IMR-90 (cell line): ENCODE measurements around the gene LRFN2.

Source experiments
- BHLHE40 ChIP-seq: fragments of 150-350 bp; IDR thresholded peaks from 2 replicates; pipeline ENCODE4 v1.6.1; 2016; ENCODE audit warnings: mild to moderate bottlenecking, low read depth, low read length
- CHD1 ChIP-seq: IDR thresholded peaks from 2 replicates; pipeline ENCODE4 v1.6.1; 2012; ENCODE audit warnings: low read depth, low read length, improper control_type of control experiment
- MXI1 ChIP-seq: IDR thresholded peaks from 2 replicates; pipeline ENCODE4 v1.6.1; 2012; ENCODE audit warnings: low read depth, mild to moderate bottlenecking, low read length, moderate library complexity, borderline replicate concordance
- POLR2A ChIP-seq: IDR thresholded peaks from 2 replicates; pipeline ENCODE4 v1.6.1; 2012; ENCODE audit warnings: mild to moderate bottlenecking, low read depth, low read length
- RAD21 ChIP-seq: IDR thresholded peaks from 2 replicates; pipeline ENCODE4 v1.6.1; 2012; ENCODE audit warnings: low read length, improper control_type of control experiment
- RCOR1 ChIP-seq: IDR thresholded peaks from 2 replicates; pipeline ENCODE4 v1.6.1; 2012; ENCODE audit warnings: mild to moderate bottlenecking, low read length, improper control_type of control experiment; ENCODE audit not compliant: insufficient replicate concordance
- SMC3 ChIP-seq: fragments of 150-350 bp; IDR thresholded peaks from 2 replicates; pipeline ENCODE4 v1.6.1; 2016; ENCODE audit warnings: low read depth, mild to moderate bottlenecking, antibody characterized with exemption, low read length, moderate library complexity
- TF ChIP-seq, protein P1 (sequence below): conservative IDR thresholded peaks from 2 replicates; pipeline ENCODE4 v1.5.1; 2012; ENCODE audit warnings: mild to moderate bottlenecking, low read depth, low read length, improper control_type of control experiment
- TF ChIP-seq, protein P2 (sequence below): fragments of 150-350 bp; IDR thresholded peaks from 2 replicates; pipeline ENCODE4 v1.6.1; 2017; ENCODE audit warnings: mild to moderate bottlenecking, antibody characterized with exemption, low read length, low read depth

DNA sequence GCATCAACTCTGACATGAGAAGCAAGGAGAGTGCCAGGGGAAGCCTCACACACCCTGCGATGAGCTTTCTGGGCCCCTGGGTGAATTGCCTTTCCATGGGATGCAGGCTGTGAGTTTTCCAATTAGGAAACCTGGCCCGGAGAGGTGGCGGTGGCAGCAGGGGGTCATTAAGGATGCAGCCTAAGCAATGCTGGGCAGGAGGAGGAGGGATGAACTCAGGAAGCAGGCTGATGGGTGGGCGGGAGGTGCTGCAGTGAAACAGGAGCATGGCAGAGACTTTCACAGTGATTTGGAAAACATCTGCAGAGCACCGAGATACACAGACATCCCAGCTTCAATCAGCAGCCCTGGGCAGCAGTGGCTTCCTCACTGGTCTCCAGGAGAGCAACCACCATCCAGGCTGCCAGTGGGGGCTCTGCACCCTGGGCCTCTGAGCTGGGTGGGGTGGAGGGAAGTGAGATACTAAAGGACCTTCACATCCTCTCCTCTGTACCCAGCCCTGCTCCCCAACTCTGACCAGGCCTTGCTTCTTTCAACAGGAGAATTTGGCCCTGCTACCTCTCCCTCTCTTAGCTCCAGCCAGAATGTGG lies 44.9 kb downstream of the LRFN2 start:
- TF ChIP-seq, protein P1, sequence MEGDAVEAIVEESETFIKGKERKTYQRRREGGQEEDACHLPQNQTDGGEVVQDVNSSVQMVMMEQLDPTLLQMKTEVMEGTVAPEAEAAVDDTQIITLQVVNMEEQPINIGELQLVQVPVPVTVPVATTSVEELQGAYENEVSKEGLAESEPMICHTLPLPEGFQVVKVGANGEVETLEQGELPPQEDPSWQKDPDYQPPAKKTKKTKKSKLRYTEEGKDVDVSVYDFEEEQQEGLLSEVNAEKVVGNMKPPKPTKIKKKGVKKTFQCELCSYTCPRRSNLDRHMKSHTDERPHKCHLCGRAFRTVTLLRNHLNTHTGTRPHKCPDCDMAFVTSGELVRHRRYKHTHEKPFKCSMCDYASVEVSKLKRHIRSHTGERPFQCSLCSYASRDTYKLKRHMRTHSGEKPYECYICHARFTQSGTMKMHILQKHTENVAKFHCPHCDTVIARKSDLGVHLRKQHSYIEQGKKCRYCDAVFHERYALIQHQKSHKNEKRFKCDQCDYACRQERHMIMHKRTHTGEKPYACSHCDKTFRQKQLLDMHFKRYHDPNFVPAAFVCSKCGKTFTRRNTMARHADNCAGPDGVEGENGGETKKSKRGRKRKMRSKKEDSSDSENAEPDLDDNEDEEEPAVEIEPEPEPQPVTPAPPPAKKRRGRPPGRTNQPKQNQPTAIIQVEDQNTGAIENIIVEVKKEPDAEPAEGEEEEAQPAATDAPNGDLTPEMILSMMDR = no peak
- TF ChIP-seq POLR2A = no peak
- TF ChIP-seq BHLHE40 = no peak
- TF ChIP-seq CHD1 = no peak
- TF ChIP-seq MXI1 = no peak
- no peak for TF ChIP-seq RCOR1
- TF ChIP-seq, protein P2, sequence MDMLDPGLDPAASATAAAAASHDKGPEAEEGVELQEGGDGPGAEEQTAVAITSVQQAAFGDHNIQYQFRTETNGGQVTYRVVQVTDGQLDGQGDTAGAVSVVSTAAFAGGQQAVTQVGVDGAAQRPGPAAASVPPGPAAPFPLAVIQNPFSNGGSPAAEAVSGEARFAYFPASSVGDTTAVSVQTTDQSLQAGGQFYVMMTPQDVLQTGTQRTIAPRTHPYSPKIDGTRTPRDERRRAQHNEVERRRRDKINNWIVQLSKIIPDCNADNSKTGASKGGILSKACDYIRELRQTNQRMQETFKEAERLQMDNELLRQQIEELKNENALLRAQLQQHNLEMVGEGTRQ = no peak
- no peak for TF ChIP-seq RAD21
- no peak for TF ChIP-seq SMC3
